ENCODE data around the gene GOLGA2. TPM values are rescaled to one million over a fixed set of nuclear protein-coding genes. Genes with fewer than 3 reads are reported as not detected.

Gene GOLGA2
- total RNA-seq, 1 experiment from 2014 or later = 87.0 TPM

DNA sequence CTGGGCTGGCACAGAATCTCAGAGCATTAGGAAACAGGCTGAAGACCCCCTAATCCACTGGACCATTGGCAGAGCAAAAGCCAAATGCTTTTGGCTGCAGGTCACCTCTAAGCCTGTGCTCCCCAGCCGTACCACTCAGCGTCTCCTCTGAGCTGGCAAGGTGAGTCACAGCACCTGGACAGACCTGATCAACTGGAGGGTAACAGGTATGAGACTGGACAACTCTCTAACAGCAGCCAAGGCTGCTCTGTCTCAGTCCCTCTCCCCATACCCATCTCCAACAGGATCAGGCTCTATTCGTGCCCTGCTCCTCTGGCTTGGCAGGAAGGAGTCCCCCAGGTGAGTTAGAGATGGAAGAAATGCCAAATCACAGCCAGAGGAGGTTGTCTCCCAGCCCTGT is 4.7 kb downstream of the GOLGA2 start:
- no TSS peak for BruUV-seq (replicated peaks)
- Histone ChIP-seq H3K36me3 (ENCODE audit: insufficient read depth, low read length, poor library complexity, severe bottlenecking) (peaks cover 12% of the 10 kb centered on the region), H3K4me1 (ENCODE audit: insufficient read depth, low read length, poor library complexity, severe bottlenecking) (peaks cover 5% of the 10 kb centered on the region), H3K9me3 (ENCODE audit: low read depth, low read length, poor library complexity, severe bottlenecking) (no peaks in the 10 kb centered on the region), H3K4me3 (ENCODE audit: low read depth, low read length, poor library complexity, severe bottlenecking) (no peak overlapping the region), H3K27me3 (replicated peaks; ENCODE audit: insufficient read depth, low read depth, low read length, poor library complexity) (no peaks in the 10 kb centered on the region), H3K27ac (ENCODE audit: low read depth, low read length, poor library complexity, severe bottlenecking) (no peak overlapping the region)
- no peak for DNase-seq (ENCODE audit: low spot score)
- CTCF ChIA-PET = no interaction called here
- POLR2A ChIA-PET (ENCODE audit: low non-redundant PET) = no interaction called here
- no peak for TF ChIP-seq CTCF (conservative IDR thresholded peaks at IDR 0.05; ENCODE audit: low read depth, low read length)
- no peak for TF ChIP-seq EZH2 (IDR thresholded peaks at IDR 0.05; ENCODE audit: borderline replicate concordance, low read depth, low read length, poor library complexity, severe bottlenecking)
- intact Hi-C loops (cut with micrococcal nuclease; ENCODE audit: unreplicated experiment) = no loop called here

GRCh38 chr9:128266868-128267590 is 8.8 kb downstream of the GOLGA2 start:
- TF ChIP-seq CTCF (conservative IDR thresholded peaks at IDR 0.05; ENCODE audit: low read depth, low read length) (no peak), EZH2 (IDR thresholded peaks at IDR 0.05; ENCODE audit: borderline replicate concordance, low read depth, low read length, poor library complexity, severe bottlenecking) (no peak)
- H3K27ac ChIP-seq (ENCODE audit: low read depth, low read length, poor library complexity, severe bottlenecking) = no peak overlapping the region
- intact Hi-C loops (cut with micrococcal nuclease; ENCODE audit: unreplicated experiment) = no loop called here
- peaks cover 11% of the 10 kb centered on the region for H3K36me3 ChIP-seq (ENCODE audit: insufficient read depth, low read length, poor library complexity, severe bottlenecking)
- ChIA-PET POLR2A (ENCODE audit: low non-redundant PET) (no interaction called here), CTCF (no interaction called here)
- no peaks in the 10 kb centered on the region for H3K27me3 ChIP-seq (replicated peaks; ENCODE audit: insufficient read depth, low read depth, low read length, poor library complexity)
- no peak overlapping the region for H3K4me3 ChIP-seq (ENCODE audit: low read depth, low read length, poor library complexity, severe bottlenecking)
- DNase-seq (ENCODE audit: low spot score) = no peak
- no peaks in the 10 kb centered on the region for H3K9me3 ChIP-seq (ENCODE audit: low read depth, low read length, poor library complexity, severe bottlenecking)
- H3K4me1 ChIP-seq (ENCODE audit: insufficient read depth, low read length, poor library complexity, severe bottlenecking) = no peaks in the 10 kb centered on the region
- no TSS peak for BruUV-seq (replicated peaks)

GRCh38 chr9:128265348-128265847 is 10.4 kb downstream of the GOLGA2 start:
- POLR2A ChIA-PET (ENCODE audit: low non-redundant PET) = no interaction called here
- DNase-seq (ENCODE audit: low spot score) = no peak
- Histone ChIP-seq H3K4me1 (ENCODE audit: insufficient read depth, low read length, poor library complexity, severe bottlenecking) (no peaks in the 10 kb centered on the region), H3K9me3 (ENCODE audit: low read depth, low read length, poor library complexity, severe bottlenecking) (no peaks in the 10 kb centered on the region), H3K27ac (ENCODE audit: low read depth, low read length, poor library complexity, severe bottlenecking) (no peak overlapping the region), H3K27me3 (replicated peaks; ENCODE audit: insufficient read depth, low read depth, low read length, poor library complexity) (no peaks in the 10 kb centered on the region), H3K36me3 (ENCODE audit: insufficient read depth, low read length, poor library complexity, severe bottlenecking) (peaks cover 22% of the 10 kb centered on the region), H3K4me3 (ENCODE audit: low read depth, low read length, poor library complexity, severe bottlenecking) (no peak overlapping the region)
- BruUV-seq (replicated peaks) = no TSS peak
- no peak for TF ChIP-seq CTCF (conservative IDR thresholded peaks at IDR 0.05; ENCODE audit: low read depth, low read length)
- intact Hi-C loops (cut with micrococcal nuclease; ENCODE audit: unreplicated experiment) = no loop called here
- CTCF ChIA-PET = no interaction called here

Data from A673 (cell line).